GM23338 (cell line): Measurements from ENCODE around the gene WARS2. TPM values are rescaled to one million over a fixed set of nuclear protein-coding genes. Genes with fewer than 3 reads are reported as not detected.
A peak's percentile ranks its signal among the peaks of the same experiment; 100 is the strongest.

Experiments used
- ATAC-seq: fragments of 200-7000 bp; cut with Tn5 transposase; 3 replicates; pipeline ENCODE4 v1.9.1; 2020
- DNase-seq: peaks from one replicate; pipeline ENCODE4 v3.0.0-alpha.2; 2015; ENCODE audit warnings: low spot score
- H2AFZ ChIP-seq: fragments of 200-600 bp; sonication (generic); 2 replicates; pipeline ENCODE4 v1.8.0; 2016; ENCODE audit warnings: antibody characterized with exemption, mild to moderate bottlenecking, moderate library complexity
- H3F3A ChIP-seq: fragments of 200-600 bp; sonication (generic); replicated peaks from 2 replicates; pipeline ENCODE4 v1.8.0; 2017; ENCODE audit warnings: antibody characterized with exemption, mixed run types, low read depth
- H3K27ac ChIP-seq: fragments of 200-600 bp; sonication (generic); 2 replicates; pipeline ENCODE4 v1.6.1; 2016; ENCODE audit warnings: low read depth
- H3K27me3 ChIP-seq: fragments of 200-600 bp; sonication (generic); 2 replicates; pipeline ENCODE4 v1.8.0; 2016; ENCODE audit warnings: mild to moderate bottlenecking, mixed run types, moderate library complexity; ENCODE audit not compliant: insufficient read depth
- H3K36me3 ChIP-seq: fragments of 200-600 bp; sonication (generic); 2 replicates; pipeline ENCODE4 v1.8.0; 2016; ENCODE audit warnings: mild to moderate bottlenecking; ENCODE audit not compliant: insufficient read depth
- H3K4me1 ChIP-seq: fragments of 200-600 bp; sonication (generic); 2 replicates; pipeline ENCODE4 v1.8.0; 2016; ENCODE audit warnings: mild to moderate bottlenecking, moderate library complexity; ENCODE audit not compliant: insufficient read depth
- H3K4me2 ChIP-seq: fragments of 200-600 bp; sonication (generic); 2 replicates; pipeline ENCODE4 v1.7.1; 2017; ENCODE audit warnings: mixed run types
- H3K4me3 ChIP-seq: fragments of 200-600 bp; sonication (generic); 2 replicates; pipeline ENCODE4 v1.6.1; 2016; ENCODE audit warnings: mixed run types
- H3K79me2 ChIP-seq: fragments of 200-600 bp; sonication (generic); replicated peaks from 2 replicates; pipeline ENCODE4 v1.8.0; 2017; ENCODE audit warnings: mild to moderate bottlenecking; ENCODE audit not compliant: insufficient read depth
- H3K9me2 ChIP-seq: fragments of 200-600 bp; sonication (generic); 2 replicates; pipeline ENCODE4 v1.8.0; 2017; ENCODE audit not compliant: insufficient read depth
- H4K20me1 ChIP-seq: fragments of 200-600 bp; sonication (generic); replicated peaks from 2 replicates; pipeline ENCODE4 v1.8.0; 2017; ENCODE audit warnings: mild to moderate bottlenecking; ENCODE audit not compliant: insufficient read depth
- H3K27ac Mint-ChIP-seq: 2 replicates; pipeline ENCODE4 v1.8.0; 2020; ENCODE audit warnings: inconsistent platforms, mild to moderate bottlenecking, moderate library complexity, mixed read lengths
- H3K27me3 Mint-ChIP-seq: 3 replicates; pipeline ENCODE4 v1.8.0; 2022; ENCODE audit warnings: low read depth, mild to moderate bottlenecking, moderate library complexity, mixed read lengths, inconsistent platforms; ENCODE audit not compliant: insufficient read depth, poor library complexity
- H3K36me3 Mint-ChIP-seq: 3 replicates; pipeline ENCODE4 v1.8.0; 2021; ENCODE audit warnings: low read depth, mild to moderate bottlenecking, inconsistent platforms, moderate library complexity, mixed read lengths
- H3K4me1 Mint-ChIP-seq: 3 replicates; pipeline ENCODE4 v1.8.0; 2020; ENCODE audit warnings: mild to moderate bottlenecking, inconsistent platforms, mixed read lengths
- H3K4me3 Mint-ChIP-seq: 3 replicates; pipeline ENCODE4 v1.8.0; 2021; ENCODE audit warnings: moderate library complexity, mild to moderate bottlenecking, inconsistent platforms, mixed read lengths
- H3K9me3 Mint-ChIP-seq: 3 replicates; pipeline ENCODE4 v1.8.0; 2020; ENCODE audit warnings: moderate library complexity, mild to moderate bottlenecking, inconsistent platforms, mixed read lengths
- CREB1 ChIP-seq: fragments of 250-450 bp; sonication (Bioruptor Pico); IDR thresholded peaks from 2 replicates; pipeline ENCODE4 v1.5.0; 2020; ENCODE audit warnings: low read depth, mild to moderate bottlenecking, moderate library complexity
- EZH2 ChIP-seq: fragments of 200-600 bp; sonication (generic); IDR thresholded peaks from one replicate; pipeline ENCODE4 v1.8.0; 2017; ENCODE audit warnings: antibody characterized with exemption, mild to moderate bottlenecking, low read depth; ENCODE audit not compliant: unreplicated experiment
- EZH2phosphoT487 ChIP-seq: fragments of 200-600 bp; sonication (generic); IDR thresholded peaks from one replicate; pipeline ENCODE4 v1.8.1; 2018; ENCODE audit warnings: antibody characterized with exemption; ENCODE audit not compliant: unreplicated experiment
- JUNB ChIP-seq: IDR thresholded peaks from one replicate; pipeline ENCODE4 v1.6.1; 2016; ENCODE audit warnings: antibody characterized with exemption; ENCODE audit not compliant: unreplicated experiment
- NANOG ChIP-seq: IDR thresholded peaks from 2 replicates; pipeline ENCODE4 v1.6.1; 2016; ENCODE audit warnings: antibody characterized with exemption, borderline replicate concordance
- REST ChIP-seq: IDR thresholded peaks from one replicate; pipeline ENCODE4 v1.6.1; 2018; ENCODE audit warnings: antibody characterized with exemption; ENCODE audit not compliant: unreplicated experiment
- STAT1 ChIP-seq: IDR thresholded peaks from one replicate; pipeline ENCODE4 v1.6.1; 2016; ENCODE audit warnings: antibody characterized with exemption; ENCODE audit not compliant: unreplicated experiment
- ZNF114 ChIP-seq: fragments of 250-450 bp; sonication (Bioruptor Pico); IDR thresholded peaks from 2 replicates; pipeline ENCODE4 v1.5.0; 2020; ENCODE audit warnings: mild to moderate bottlenecking, moderate library complexity
- ZNF462 ChIP-seq: fragments of 250-450 bp; sonication (Bioruptor Pico); IDR thresholded peaks from 2 replicates; pipeline ENCODE4 v1.5.0; 2020; ENCODE audit warnings: mild to moderate bottlenecking, moderate library complexity
- polyA plus RNA-seq: library from polyadenylated mRNA; unstranded; fragments of >200 nt; fragmentation: Nextera tagmentation; extraction: Ambion mirVana; gene quantifications from 2 replicates; pipeline ENCODE4 v1.2.1, GENCODE V29; 2016
- total RNA-seq: library from RNA; depleted of rRNA; stranded (reverse); fragments of >200 nt; shearing (Covaris generic); gene quantifications from 2 replicates; pipeline ENCODE4 v1.2.3, GENCODE V29; 2014
- TF ChIP-seq, protein P1 (sequence below), 2 experiments: fragments of 200-600 bp in 1 of 2; sonication (generic) in 1 of 2; conservative IDR thresholded peaks; 2 replicates each; pipeline versions ENCODE4 v1.5.1 to v1.6.1; 2016 to 2017; ENCODE audit warnings: antibody characterized with exemption in 2 of 2, low read depth in 2 of 2, mild to moderate bottlenecking in 2 of 2, moderate library complexity in 1 of 2

The WARS2 gene
- total and polyA plus RNA-seq, 2 experiments from 2014 or later: 6.4 to 12.6 TPM

DNA sequence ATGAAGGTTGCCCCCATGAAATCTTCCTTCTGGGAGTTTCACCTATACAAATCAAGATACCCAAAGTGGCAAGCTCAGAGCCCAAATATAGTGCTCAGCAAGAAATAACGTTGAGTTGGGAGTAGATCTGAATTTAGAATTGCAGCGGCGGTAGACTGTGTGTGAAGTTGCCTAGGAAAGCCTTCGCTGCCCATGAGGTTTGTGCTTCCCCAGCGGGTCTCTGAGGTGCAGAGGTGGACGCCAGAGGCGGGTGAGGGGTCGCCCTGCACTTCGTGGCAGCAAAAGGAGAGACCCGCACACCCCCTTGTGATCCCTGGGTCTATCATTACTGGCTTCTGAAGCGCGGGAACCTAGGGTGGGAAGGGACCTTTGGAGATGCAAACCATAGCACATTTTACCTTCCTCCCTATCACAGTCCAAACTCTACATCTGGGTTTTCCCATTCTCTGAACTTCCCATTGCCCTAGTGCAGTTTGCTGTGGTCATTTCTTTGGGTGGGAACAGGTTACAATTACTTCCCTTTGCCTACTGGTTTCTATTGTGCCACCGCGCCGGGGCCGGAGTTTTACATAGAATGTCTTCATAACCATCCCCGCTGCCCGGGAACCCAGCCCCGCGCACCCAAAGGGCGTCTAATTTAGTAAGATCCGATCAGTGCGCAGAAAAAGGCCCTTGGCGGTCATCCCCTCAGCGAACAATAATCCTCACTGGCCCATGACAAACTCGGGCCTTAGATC lies 157.5 kb downstream of the WARS2 start:
- peaks cover 54% of the 10 kb centered on the region for H3K4me1 Mint-ChIP-seq
- H3K27ac ChIP-seq: no peak overlapping the region
- no peaks in the 10 kb centered on the region for H3K79me2 ChIP-seq
- peak overlapping the region; percentile 53 for H3K4me3 ChIP-seq
- peak; percentile 54 for DNase-seq
- peak overlapping the region; percentile 75 for H3K4me3 Mint-ChIP-seq
- H3K27me3 ChIP-seq: peaks cover 100% of the 10 kb centered on the region
- H4K20me1 ChIP-seq: peaks cover 25% of the 10 kb centered on the region; the same call in 1 of the 2 replicates
- no peaks in the 10 kb centered on the region; the same call in 1 of the 2 replicates for H3K36me3 ChIP-seq
- H3K4me1 ChIP-seq: peaks cover 56% of the 10 kb centered on the region
- H3K4me2 ChIP-seq: peak overlapping the region; percentile 77
- no peaks in the 10 kb centered on the region for H3K9me2 ChIP-seq
- peaks cover 9% of the 10 kb centered on the region for H3K9me3 Mint-ChIP-seq
- no peaks in the 10 kb centered on the region for H3K36me3 Mint-ChIP-seq
- no peak for ATAC-seq
- H3K27ac Mint-ChIP-seq: no peak overlapping the region
- no peak overlapping the region for H2AFZ ChIP-seq
- no peak for TF ChIP-seq CREB1 (CRISPR knock-in tag)
- TF ChIP-seq EZH2phosphoT487: peak; percentile 67
- no peak for TF ChIP-seq REST
- TF ChIP-seq, protein P1, sequence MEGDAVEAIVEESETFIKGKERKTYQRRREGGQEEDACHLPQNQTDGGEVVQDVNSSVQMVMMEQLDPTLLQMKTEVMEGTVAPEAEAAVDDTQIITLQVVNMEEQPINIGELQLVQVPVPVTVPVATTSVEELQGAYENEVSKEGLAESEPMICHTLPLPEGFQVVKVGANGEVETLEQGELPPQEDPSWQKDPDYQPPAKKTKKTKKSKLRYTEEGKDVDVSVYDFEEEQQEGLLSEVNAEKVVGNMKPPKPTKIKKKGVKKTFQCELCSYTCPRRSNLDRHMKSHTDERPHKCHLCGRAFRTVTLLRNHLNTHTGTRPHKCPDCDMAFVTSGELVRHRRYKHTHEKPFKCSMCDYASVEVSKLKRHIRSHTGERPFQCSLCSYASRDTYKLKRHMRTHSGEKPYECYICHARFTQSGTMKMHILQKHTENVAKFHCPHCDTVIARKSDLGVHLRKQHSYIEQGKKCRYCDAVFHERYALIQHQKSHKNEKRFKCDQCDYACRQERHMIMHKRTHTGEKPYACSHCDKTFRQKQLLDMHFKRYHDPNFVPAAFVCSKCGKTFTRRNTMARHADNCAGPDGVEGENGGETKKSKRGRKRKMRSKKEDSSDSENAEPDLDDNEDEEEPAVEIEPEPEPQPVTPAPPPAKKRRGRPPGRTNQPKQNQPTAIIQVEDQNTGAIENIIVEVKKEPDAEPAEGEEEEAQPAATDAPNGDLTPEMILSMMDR (conservative IDR thresholded peaks at IDR 0.05; ENCODE audit: low read depth in 2 of 2): no peak
- TF ChIP-seq JUNB: no peak
- TF ChIP-seq STAT1: no peak
- TF ChIP-seq ZNF114: no peak
- no peak for TF ChIP-seq NANOG
- TF ChIP-seq EZH2: peak; percentile 85
- no peak for TF ChIP-seq ZNF462
- peaks cover 99% of the 10 kb centered on the region for H3K27me3 Mint-ChIP-seq
- H3F3A ChIP-seq: peaks cover 20% of the 10 kb centered on the region
